ENCODE measurements around the gene TSSK3.
A peak's percentile ranks its signal among the peaks of the same experiment; 100 is the strongest.

The TSSK3 gene, protein sequence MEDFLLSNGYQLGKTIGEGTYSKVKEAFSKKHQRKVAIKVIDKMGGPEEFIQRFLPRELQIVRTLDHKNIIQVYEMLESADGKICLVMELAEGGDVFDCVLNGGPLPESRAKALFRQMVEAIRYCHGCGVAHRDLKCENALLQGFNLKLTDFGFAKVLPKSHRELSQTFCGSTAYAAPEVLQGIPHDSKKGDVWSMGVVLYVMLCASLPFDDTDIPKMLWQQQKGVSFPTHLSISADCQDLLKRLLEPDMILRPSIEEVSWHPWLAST

DNA sequence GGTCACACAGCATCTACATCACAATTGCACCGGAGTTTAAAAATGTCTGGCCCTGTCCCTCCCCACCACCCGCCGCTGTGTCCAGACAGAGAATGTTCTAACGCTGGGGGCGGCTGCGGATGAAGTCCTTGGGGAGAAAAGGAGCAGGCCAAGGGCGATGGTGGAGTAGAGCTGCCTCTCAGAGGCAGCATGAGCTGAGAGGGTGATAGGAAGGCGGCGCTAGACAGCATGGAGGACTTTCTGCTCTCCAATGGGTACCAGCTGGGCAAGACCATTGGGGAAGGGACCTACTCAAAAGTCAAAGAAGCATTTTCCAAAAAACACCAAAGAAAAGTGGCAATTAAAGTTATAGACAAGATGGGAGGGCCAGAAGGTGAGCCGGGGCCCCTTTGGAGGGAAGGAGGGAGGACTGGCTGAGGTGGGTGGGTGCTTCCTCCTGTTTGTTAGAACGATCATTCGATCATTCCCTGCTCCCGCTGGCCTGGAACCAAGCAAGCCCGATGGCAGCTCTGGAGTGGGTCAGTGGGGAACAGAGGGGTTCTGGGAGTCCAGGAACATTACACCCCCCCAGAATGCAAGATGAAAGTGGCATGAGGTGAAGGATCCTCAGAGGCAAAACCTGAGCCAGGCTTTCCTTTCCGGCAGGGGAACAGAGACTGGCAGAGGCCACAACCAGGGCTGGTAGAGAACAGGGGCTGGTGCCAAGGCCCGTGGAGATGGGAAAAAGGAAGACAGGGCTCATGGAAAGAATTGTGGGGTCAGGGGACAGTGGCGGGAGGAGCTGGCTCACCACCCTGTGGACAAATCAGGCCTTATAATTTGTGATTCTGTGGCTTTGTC lies at the start of gene TSSK3, which contains the start of gene FAM229A:
TSSK3 (plus strand) TSS at position 66 of the 840 bp plus-strand sequence; CDS start at position 229, 163 bp downstream.
FAM229A (minus strand) TSS at position 12 of the 840 bp plus-strand sequence. CDS start 394 bp downstream, outside the sequence.
- no peak for DNase-seq (ENCODE audit: low read depth)
- TF ChIP-seq CTCF (conservative IDR thresholded peaks at IDR 0.05; ENCODE audit: low read length): no peak
- peak within 1 kb of the TSS; percentile 35 for H3K4me3 ChIP-seq (ENCODE audit: low read length)

GRCh38 chr1:32316903-32317277 lies 45.4 kb upstream of the TSSK3 start:
- no peak overlapping the region for H3K4me3 ChIP-seq (ENCODE audit: low read length)
- no peak for DNase-seq (ENCODE audit: low read depth)
- TF ChIP-seq CTCF (conservative IDR thresholded peaks at IDR 0.05; ENCODE audit: low read length): no peak

DNA sequence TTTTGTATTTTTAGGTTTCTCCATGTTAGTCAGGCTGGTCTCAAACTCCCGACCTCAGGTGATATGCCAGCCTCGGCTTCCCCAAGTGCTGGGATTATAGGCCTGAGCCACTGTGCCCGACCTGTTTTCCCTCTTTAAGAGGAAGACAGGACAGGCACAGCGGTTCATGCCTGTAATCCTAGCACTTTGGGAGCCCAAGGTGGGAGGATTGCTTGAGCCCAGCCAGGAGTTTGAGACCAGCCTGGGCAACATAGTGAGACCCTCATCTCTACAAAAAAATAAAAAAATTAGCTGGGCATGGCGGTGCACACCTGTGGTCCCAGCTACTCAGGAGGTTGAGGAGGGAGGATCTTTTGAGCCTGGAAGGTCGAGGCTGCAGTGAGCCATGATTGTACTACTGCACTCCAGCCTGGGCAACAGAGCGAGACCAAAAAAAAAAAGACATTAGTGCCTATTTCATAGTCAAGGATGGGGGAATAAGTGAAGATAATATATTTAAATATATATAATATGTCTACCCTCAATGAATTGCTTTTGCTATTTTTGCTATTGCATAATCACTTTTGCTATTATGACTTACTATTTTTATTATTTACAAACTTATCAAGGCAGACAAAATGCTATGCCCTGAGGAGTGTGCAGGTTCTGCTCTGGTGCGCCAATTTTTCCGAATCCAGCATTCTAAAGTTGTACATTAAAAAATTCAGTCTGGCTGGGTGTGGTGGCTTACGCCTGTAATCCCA lies 44.0 kb upstream of the TSSK3 start:
- no peak for DNase-seq (ENCODE audit: low read depth)
- TF ChIP-seq CTCF (conservative IDR thresholded peaks at IDR 0.05; ENCODE audit: low read length): no peak
- no peak overlapping the region for H3K4me3 ChIP-seq (ENCODE audit: low read length)

- H3K4me3 ChIP-seq (ENCODE audit: low read length): no peak overlapping the region
- TF ChIP-seq CTCF (conservative IDR thresholded peaks at IDR 0.05; ENCODE audit: low read length): no peak
- no peak for DNase-seq (ENCODE audit: low read depth)
These were observed 40.5 kb upstream of the TSSK3 start for GRCh38 chr1:32321712-32322291.

- no peak overlapping the region for H3K4me3 ChIP-seq (ENCODE audit: low read length)
- TF ChIP-seq CTCF (conservative IDR thresholded peaks at IDR 0.05; ENCODE audit: low read length): no peak
- DNase-seq (ENCODE audit: low read depth): no peak
These were observed 35.1 kb upstream of the TSSK3 start for GRCh38 chr1:32327204-32327603.

DNA sequence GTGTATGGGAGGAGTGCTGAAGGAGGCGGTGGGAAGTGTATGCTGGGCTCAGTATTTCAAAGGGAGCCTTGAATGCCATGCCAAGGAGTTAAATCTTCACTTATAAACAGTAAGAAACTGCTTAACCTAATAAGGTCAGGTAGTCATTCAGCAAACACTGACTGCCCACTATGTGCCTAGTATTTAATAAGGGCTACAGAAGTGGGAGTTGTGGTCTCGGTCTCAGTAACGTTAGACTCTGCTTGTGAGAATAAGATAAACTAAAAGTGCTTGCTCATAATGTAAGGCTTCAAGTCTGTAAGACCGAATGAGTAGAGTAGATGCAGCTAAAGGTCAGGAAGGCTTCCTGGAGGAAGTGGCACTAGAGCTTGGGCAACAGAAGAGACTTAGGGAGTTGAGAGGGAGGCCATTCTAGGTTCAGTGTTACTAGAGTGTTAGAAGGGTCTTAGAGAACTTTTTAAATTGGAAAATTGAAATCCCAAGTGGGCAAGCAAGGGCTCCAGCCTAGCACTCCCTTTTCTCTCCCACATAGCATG lies 32.3 kb upstream of the TSSK3 start:
- H3K4me3 ChIP-seq (ENCODE audit: low read length): no peak overlapping the region
- no peak for TF ChIP-seq CTCF (conservative IDR thresholded peaks at IDR 0.05; ENCODE audit: low read length)
- DNase-seq (ENCODE audit: low read depth): no peak

All from AG10803 (cell line).